PC-3 (cell line): Measurements from ENCODE around the gene RYR2.

Source experiments
- CTCF ChIP-seq: fragments of 300-600 bp; sonication (generic); conservative IDR thresholded peaks from 2 replicates; pipeline ENCODE4 v1.5.1; 2017; ENCODE audit warnings: antibody characterized with exemption, low read depth, mild to moderate bottlenecking, low read length
- EZH2 ChIP-seq: fragments of 300-600 bp; sonication (generic); IDR thresholded peaks from one replicate; pipeline ENCODE4 v1.6.1; 2017; ENCODE audit warnings: antibody characterized with exemption, mild to moderate bottlenecking, low read length; ENCODE audit not compliant: unreplicated experiment
- EZH2phosphoT487 ChIP-seq: fragments of 300-600 bp; sonication (generic); IDR thresholded peaks from 2 replicates; pipeline ENCODE4 v1.6.1; 2018; ENCODE audit warnings: mild to moderate bottlenecking, antibody characterized with exemption, low read length, borderline replicate concordance

DNA sequence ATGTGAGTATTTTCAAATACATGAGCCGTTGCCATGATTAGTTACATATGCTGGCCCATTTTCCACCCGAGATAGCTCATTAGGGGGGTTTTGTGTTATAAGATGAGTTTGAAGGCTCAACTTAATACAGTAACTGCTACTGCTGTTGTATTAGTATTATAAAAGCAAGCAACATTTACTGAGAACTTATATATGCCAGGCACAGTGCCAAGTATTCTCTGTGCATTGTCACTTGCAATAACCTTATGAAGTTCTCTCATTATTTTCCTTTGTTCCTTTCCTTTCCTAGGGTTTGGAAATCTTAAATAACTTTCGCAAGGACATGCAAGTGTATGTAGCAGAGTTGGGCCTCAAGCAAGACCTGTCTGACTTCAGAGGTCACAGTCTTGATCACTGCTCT is 107.9 kb downstream of the RYR2 start:
- no peak for TF ChIP-seq CTCF
- no peak for TF ChIP-seq EZH2
- no peak for TF ChIP-seq EZH2phosphoT487
